ENCODE data around the gene PCDH9.

- TF ChIP-seq CTCF (IDR thresholded peaks at IDR 0.05) (no peak), POLR2A (IDR thresholded peaks at IDR 0.05) (no peak)
Observed at GRCh38 chr13:67077132-67077531, 153.0 kb downstream of the PCDH9 start.
